Measurements from ENCODE around the gene TSKU. TPM values are rescaled to one million over a fixed set of nuclear protein-coding genes. Genes with fewer than 3 reads are reported as not detected.

The TSKU gene
- total and polyA plus RNA-seq, 2 experiments from 2014 or later = 11.7 to 31.1 TPM

- H2AFZ ChIP-seq = no peak overlapping the region
- ATAC-seq (no peak), DNase-seq (ENCODE audit: low spot score) (no peak)
- H3K27ac ChIP-seq (ENCODE audit: low read depth) = no peak overlapping the region
- no peak overlapping the region for H3K4me3 Mint-ChIP-seq
- H3K4me3 ChIP-seq = no peak overlapping the region
- peaks cover 7% of the 10 kb centered on the region; the same call in 1 of the 2 replicates for H3K9me2 ChIP-seq (ENCODE audit: insufficient read depth)
- no peak overlapping the region for H3K4me2 ChIP-seq
- H3K27me3 ChIP-seq (ENCODE audit: insufficient read depth) = no peaks in the 10 kb centered on the region
- H3F3A ChIP-seq (replicated peaks; ENCODE audit: low read depth) = no peaks in the 10 kb centered on the region
- TF ChIP-seq CREB1 (CRISPR knock-in tag; IDR thresholded peaks at IDR 0.05; ENCODE audit: low read depth) (no peak), ZNF462 (CRISPR knock-in tag; IDR thresholded peaks at IDR 0.05) (no peak), EZH2 (IDR thresholded peaks at IDR 0.05; ENCODE audit: low read depth, unreplicated experiment) (no peak), NANOG (IDR thresholded peaks at IDR 0.05; ENCODE audit: borderline replicate concordance) (no peak), CTCF (conservative IDR thresholded peaks at IDR 0.05; ENCODE audit: low read depth in 2 of 2) (no peak), ETS1 (IDR thresholded peaks at IDR 0.05) (no peak), EZH2phosphoT487 (IDR thresholded peaks at IDR 0.05; ENCODE audit: unreplicated experiment) (no peak), STAT1 (IDR thresholded peaks at IDR 0.05; ENCODE audit: unreplicated experiment) (no peak), JUNB (IDR thresholded peaks at IDR 0.05; ENCODE audit: unreplicated experiment) (no peak), REST (IDR thresholded peaks at IDR 0.05; ENCODE audit: unreplicated experiment) (no peak), ZNF331 (CRISPR knock-in tag; IDR thresholded peaks at IDR 0.05; ENCODE audit: low read depth) (no peak), POLR2AphosphoS5 (IDR thresholded peaks at IDR 0.05; ENCODE audit: low read depth) (no peak), ZNF114 (CRISPR knock-in tag; IDR thresholded peaks at IDR 0.05) (no peak)
- no peak overlapping the region for H3K27ac Mint-ChIP-seq
- H3K4me1 ChIP-seq (ENCODE audit: insufficient read depth) = no peaks in the 10 kb centered on the region
- no peaks in the 10 kb centered on the region for H3K27me3 Mint-ChIP-seq (ENCODE audit: insufficient read depth, low read depth, poor library complexity)
- H3K36me3 Mint-ChIP-seq (ENCODE audit: low read depth) = no peaks in the 10 kb centered on the region; the same call in 2 of the 3 replicates
- H3K4me1 Mint-ChIP-seq = no peaks in the 10 kb centered on the region
- H3K79me2 ChIP-seq (replicated peaks; ENCODE audit: insufficient read depth) = no peaks in the 10 kb centered on the region
- no peaks in the 10 kb centered on the region for H4K20me1 ChIP-seq (replicated peaks; ENCODE audit: insufficient read depth)
- H3K36me3 ChIP-seq (ENCODE audit: insufficient read depth) = no peaks in the 10 kb centered on the region
- H3K9me3 Mint-ChIP-seq = no peaks in the 10 kb centered on the region
Observed at GRCh38 chr11:76831686-76832310, 48.6 kb downstream of the TSKU start.

Measured in GM23338 (cell line).